HG03442 (cell line): ENCODE data around the gene C19orf47.

Experiments
- ATAC-seq: cut with Tn5 transposase; IDR thresholded peaks from one replicate; pipeline ENCODE4 v1.9.1; 2021; ENCODE audit warnings: mild to moderate bottlenecking, moderate library complexity; ENCODE audit not compliant: unreplicated experiment

C19orf47 gene

GRCh38 chr19:40321076-40321475, 27.1 kb downstream of the C19orf47 start:
- ATAC-seq: no peak

- ATAC-seq: no peak
Measured at GRCh38 chr19:40320558-40320935, 27.6 kb downstream of the C19orf47 start.

GRCh38 chr19:40317338-40317737, 30.9 kb downstream of the C19orf47 start:
- no peak for ATAC-seq

GRCh38 chr19:40315812-40316470, 32.3 kb downstream of the C19orf47 start:
- no peak for ATAC-seq

GRCh38 chr19:40314656-40315055, 33.5 kb downstream of the C19orf47 start:
- no peak for ATAC-seq

GRCh38 chr19:40313229-40313983, 34.8 kb downstream of the C19orf47 start:
- no peak for ATAC-seq

- ATAC-seq: no peak
Measured at GRCh38 chr19:40312533-40312932, 35.7 kb downstream of the C19orf47 start.

GRCh38 chr19:40309666-40310065, 38.5 kb downstream of the C19orf47 start:
- no peak for ATAC-seq

GRCh38 chr19:40305403-40305802, 42.8 kb downstream of the C19orf47 start:
- ATAC-seq: no peak

- no peak for ATAC-seq
Measured at GRCh38 chr19:40304306-40304705, 43.9 kb downstream of the C19orf47 start.

- ATAC-seq: no peak
Measured at GRCh38 chr19:40303765-40304164, 44.4 kb downstream of the C19orf47 start.

GRCh38 chr19:40302224-40303011, 45.8 kb downstream of the C19orf47 start:
- no peak for ATAC-seq

- ATAC-seq: no peak
Measured at GRCh38 chr19:40300668-40301067, 47.5 kb downstream of the C19orf47 start.

- ATAC-seq: no peak
Measured at GRCh38 chr19:40298026-40298425, 50.2 kb downstream of the C19orf47 start.

- no peak for ATAC-seq
Measured at GRCh38 chr19:40294560-40294959, 53.6 kb downstream of the C19orf47 start.

- ATAC-seq: no peak
Measured at GRCh38 chr19:40286971-40287421, 61.2 kb downstream of the C19orf47 start.

GRCh38 chr19:40286235-40286970, 61.8 kb downstream of the C19orf47 start:
- ATAC-seq: no peak

- ATAC-seq: peak; percentile 82
Measured at GRCh38 chr19:40285353-40286234, 62.6 kb downstream of the C19orf47 start.

GRCh38 chr19:40284501-40285352, 63.5 kb downstream of the C19orf47 start, which contains the start of gene AKT2:
Gene AKT2 (minus strand): TSS chr19:40285345. CDS start chr19:40265267, 20,078 bp downstream.
- ATAC-seq: peak; percentile 22
